ENCODE results near the gene TK1.
"Not testable (repeated sequence)": the region's sequence is repeated elsewhere in the genome, so short reads cannot be mapped to it uniquely, and the experiment has no call there.

Gene TK1

GRCh38 chr17:78176548-78177025 lies 10.3 kb downstream of the TK1 start:
- peak; percentile 52 to 62 for DNase-seq (ENCODE audit: low read depth in 2 of 2)

- DNase-seq (ENCODE audit: low read depth in 2 of 2) = no peak
These were observed 11.2 kb downstream of the TK1 start for GRCh38 chr17:78175643-78175981.

GRCh38 chr17:78174870-78175642 lies 11.8 kb downstream of the TK1 start:
- no peak for DNase-seq (ENCODE audit: low read depth in 2 of 2)

DNA sequence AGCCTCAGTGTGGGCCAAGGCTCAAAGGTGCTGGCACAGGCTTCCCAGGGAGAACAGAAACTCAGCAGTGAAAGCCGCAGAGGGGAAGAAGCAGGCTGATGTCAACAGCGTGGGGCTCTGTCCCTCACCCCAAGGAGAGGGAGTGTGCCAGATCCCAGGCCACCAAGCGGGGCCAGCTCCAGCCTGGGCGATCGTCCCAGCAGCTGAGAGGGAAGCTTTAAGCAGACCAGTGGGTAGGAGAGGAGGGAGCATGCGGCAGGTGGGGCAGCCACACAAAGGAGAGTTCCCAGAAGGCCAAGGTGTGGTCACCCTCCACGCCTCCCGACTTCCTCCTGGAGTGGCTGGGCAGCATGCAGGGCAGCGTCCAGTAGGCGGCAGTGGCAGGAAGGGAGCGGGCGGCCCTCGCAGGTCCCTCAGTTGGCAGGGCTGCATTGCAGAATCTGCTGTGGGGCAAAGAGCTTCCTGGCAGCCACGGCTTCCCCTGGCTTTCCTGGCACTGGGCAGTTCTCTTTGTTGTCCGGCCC lies 12.4 kb downstream of the TK1 start:
- no peak for DNase-seq (ENCODE audit: low read depth in 2 of 2)

DNA sequence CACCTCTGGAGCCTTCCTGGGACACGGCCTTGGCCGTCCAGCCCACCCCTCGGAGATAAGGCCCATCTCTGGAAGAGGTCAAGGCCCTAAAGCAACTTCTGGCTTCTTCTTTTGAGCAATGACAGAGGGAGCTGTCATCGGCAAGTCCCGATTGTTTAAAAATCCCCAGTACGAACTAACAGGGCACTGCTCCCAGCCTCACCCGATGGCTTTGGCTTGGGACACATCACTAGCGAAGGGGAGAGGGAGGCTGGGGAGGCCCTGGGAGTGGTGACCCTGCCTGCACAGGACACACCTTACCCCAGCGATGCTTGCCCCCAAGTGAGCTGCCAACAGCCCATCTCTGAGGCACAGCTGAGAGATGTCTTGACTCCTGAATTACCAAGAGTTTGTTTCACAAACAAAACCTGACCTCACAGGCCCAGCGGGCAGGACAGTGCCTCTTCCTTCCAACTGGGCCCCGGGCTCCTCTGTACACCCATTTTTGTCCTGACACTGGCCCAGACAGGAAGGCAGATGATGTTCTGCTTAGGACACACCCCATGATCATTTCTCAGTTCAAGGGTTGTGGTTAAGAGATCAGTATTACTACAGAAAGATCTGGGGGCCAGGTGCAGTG lies 13.6 kb downstream of the TK1 start:
- no peak for DNase-seq (ENCODE audit: low read depth in 2 of 2)

DNA sequence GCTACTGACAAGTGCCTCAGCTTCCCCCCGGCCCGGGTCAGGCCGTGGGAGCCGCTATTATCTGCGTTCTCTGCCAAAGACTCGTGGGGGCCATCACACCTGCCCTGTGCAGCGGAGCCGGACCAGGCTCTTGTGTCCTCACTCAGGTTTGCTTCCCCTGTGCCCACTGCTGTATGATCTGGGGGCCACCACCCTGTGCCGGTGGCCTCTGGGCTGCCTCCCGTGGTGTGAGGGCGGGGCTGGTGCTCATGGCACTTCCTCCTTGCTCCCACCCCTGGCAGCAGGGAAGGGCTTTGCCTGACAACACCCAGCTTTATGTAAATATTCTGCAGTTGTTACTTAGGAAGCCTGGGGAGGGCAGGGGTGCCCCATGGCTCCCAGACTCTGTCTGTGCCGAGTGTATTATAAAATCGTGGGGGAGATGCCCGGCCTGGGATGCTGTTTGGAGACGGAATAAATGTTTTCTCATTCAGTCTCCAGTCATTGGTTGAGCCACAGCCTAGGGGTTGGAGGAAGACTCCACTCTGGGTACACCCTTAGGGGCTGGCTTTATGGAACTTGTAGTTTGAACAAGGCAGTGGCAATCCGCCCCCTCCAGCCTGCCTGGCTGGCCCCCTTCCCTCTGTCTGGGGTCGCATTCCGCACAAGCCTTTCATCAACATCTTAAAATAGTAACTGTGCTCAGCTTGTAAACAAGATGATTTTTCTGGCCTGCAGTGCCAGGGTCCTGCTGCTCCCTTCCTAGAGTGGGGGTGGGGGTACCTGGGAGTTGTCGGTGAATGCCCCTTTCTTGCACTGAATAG lies 14.4 kb downstream of the TK1 start:
- DNase-seq (ENCODE audit: low read depth in 2 of 2) = no peak

DNA sequence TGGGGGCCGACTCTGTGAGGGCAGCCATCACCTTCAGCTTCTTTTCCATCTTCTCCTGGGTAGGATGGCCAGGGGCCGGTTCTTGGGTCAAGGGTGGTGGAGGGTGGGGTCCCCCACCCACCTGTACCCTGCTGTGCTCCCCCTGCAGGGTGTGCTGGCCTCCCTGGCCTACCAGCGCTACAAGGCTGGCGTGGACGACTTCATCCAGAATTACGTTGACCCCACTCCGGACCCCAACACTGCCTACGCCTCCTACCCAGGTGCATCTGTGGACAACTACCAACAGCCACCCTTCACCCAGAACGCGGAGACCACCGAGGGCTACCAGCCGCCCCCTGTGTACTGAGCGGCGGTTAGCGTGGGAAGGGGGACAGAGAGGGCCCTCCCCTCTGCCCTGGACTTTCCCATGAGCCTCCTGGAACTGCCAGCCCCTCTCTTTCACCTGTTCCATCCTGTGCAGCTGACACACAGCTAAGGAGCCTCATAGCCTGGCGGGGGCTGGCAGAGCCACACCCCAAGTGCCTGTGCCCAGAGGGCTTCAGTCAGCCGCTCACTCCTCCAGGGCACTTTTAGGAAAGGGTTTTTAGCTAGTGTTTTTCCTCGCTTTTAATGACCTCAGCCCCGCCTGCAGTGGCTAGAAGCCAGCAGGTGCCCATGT lies 15.1 kb downstream of the TK1 start:
- DNase-seq (ENCODE audit: low read depth in 2 of 2) = not testable (repeated sequence)

DNA sequence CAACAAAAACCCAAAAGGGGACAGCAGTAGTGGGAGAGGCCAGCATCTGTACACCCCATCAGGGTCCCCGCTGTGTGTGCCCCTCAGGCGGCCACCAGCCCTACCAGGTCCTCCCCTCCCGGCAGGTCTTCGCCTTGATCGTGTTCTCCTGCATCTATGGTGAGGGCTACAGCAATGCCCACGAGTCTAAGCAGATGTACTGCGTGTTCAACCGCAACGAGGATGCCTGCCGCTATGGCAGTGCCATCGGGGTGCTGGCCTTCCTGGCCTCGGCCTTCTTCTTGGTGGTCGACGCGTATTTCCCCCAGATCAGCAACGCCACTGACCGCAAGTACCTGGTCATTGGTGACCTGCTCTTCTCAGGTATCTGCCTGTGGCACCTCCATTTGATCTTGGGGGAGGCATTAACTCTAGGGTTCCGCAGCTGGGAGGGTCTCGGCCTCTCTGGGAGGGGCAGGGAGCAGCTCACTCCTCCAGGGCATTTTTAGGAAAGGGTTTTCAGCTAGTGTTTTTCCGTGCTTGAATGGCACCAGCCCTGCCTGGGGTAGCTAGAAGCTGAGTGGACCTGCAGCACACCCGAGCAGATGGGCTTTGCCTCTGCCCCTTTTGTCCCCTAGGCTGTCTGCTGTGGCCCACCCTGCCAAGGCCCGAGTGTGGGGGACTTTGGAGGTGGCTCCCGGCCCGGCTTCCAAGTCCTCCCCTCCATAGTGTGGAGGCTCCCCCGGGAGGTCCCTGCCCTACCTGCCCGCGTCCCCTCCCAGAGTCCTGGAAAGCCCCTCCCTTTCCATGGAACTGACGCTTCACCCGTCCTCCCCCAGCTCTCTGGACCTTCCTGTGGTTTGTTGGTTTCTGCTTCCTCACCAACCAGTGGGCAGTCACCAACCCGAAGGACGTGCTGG lies 15.9 kb downstream of the TK1 start:
- no peak for DNase-seq (ENCODE audit: low read depth in 2 of 2)

DNA sequence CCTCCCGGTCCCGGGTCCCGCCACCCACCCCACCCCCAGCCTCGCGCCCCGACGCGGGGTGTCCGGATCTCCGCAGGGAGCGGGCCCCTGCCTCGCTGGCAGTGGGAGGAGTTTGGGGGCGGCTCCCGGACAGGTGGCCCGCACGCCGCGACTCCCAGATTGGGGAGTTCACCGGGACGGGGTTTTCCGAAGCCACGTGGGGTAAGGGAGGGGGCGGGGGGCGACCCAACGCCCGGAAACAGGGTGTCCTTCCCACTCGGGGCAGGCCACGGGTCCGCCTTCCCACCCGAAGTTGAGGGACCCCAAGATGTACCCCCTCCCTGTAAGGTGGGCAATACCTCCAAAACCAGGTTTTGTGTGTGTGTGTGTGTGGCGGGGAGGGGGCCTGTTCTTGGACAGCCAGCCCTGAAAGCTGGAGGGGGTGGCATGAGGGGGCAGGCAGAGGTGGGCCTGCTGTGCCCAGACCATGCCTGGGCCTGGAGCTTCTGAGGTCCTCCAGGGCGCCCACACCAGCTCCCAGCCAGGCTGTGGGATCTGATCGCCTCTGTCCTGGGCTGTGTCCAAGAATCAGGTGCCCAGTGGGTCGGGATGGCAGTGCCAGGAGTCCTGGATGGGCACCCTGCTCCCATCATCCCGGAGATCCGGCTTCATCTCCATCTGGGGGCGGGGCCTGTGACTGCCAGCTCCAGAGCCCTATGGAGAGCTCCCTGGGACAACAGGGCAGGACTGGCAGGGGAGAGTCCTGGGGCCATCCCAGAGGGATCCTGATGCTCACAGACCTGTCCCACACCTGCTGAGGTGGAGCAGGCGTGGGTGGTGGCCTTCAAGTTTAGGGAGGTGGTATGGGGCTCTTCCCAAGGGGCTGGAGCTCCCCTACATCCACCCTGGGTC lies 17.7 kb downstream of the TK1 start:
- DNase-seq (ENCODE audit: low read depth in 2 of 2) = no peak

DNA sequence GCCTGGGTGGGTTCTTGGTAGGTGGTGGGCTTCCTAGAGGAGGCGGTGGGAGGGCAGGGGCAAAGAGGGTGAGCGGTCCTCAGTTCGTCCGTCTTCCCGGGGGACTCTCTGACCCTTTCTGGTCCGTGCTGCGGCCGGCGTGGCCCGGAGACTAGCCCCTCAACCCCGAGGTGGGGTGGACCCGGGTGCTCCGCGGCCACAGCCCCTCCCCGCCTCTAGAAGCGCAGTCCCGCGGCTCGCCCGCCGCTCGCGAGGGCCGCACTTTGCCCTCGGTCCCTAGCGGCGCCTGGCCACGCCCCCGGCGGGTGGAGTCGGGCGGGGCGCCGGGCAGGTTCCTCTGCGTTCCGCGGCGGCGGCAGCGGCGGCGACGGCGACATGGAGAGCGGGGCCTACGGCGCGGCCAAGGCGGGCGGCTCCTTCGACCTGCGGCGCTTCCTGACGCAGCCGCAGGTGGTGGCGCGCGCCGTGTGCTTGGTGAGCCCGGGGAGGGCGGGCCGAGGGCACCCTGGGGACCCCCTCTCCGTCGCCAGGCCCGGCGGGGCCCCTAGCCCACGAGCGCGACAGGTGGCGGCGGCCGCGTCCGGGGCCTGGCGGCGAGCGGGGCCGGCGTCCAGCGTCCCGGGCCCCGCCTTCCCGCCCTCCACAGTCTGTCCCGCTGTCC lies 18.5 kb downstream of the TK1 start, which contains the start of gene SYNGR2:
Gene SYNGR2 (plus strand): TSS at position 340 of the 661 bp plus-strand sequence. CDS start 36 bp downstream, at position 376.
- DNase-seq (ENCODE audit: low read depth in 2 of 2) = peak; percentile 67 to 68

DNA sequence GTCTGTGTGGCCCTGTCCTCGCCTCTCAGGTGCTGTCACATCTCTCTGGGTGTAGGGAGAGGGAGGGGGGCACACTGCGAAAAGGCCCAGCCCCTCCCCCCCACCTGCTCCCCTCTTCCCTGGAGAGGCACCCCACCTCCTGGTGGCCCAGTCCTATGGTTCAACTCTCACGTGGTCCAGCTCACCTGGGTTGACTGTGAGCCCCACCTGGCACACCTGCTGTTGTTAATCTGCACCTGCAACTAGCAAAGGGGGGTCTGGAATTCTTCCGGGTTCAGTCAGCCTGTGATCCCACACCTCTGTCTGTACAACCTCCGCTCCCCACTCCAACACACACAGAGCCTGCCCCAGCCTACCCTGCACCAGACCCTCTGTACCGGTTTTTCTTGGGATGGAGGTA lies 20.4 kb downstream of the TK1 start:
- DNase-seq (ENCODE audit: low read depth in 2 of 2) = no peak

GRCh38 chr17:78164748-78165607 lies 21.9 kb downstream of the TK1 start:
- no peak for DNase-seq (ENCODE audit: low read depth in 2 of 2)

- DNase-seq (ENCODE audit: low read depth in 2 of 2) = no peak
These were observed 22.7 kb downstream of the TK1 start for GRCh38 chr17:78163881-78164747.

DNA sequence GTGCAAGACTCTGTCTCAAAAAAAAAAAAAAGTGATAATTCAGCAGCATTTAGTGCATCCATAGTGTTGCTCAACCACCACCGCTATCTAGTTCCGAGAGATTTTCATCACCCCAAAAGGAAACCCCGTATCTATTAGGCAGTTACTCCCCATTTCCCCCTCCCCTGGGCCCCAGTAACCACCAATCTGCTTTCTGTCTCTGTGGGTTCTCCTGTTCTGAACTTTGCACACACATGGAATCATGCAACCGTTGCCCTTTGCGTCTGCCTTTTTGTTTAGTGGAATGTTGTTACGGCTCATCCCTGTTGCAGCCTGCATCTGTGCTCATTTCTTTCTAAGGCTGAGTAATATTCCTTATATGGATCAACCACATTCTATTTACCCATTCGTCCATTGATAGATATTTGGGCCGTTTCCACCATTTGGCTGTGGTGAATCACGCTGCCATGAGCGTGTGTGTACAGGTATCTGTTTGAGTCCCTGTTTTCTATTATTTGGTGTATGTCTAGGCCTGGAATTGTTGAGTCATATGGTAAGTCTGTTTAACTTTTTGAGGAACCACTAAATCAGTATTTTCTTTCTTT lies 27.2 kb downstream of the TK1 start:
- no peak for DNase-seq (ENCODE audit: low read depth in 2 of 2)

DNA sequence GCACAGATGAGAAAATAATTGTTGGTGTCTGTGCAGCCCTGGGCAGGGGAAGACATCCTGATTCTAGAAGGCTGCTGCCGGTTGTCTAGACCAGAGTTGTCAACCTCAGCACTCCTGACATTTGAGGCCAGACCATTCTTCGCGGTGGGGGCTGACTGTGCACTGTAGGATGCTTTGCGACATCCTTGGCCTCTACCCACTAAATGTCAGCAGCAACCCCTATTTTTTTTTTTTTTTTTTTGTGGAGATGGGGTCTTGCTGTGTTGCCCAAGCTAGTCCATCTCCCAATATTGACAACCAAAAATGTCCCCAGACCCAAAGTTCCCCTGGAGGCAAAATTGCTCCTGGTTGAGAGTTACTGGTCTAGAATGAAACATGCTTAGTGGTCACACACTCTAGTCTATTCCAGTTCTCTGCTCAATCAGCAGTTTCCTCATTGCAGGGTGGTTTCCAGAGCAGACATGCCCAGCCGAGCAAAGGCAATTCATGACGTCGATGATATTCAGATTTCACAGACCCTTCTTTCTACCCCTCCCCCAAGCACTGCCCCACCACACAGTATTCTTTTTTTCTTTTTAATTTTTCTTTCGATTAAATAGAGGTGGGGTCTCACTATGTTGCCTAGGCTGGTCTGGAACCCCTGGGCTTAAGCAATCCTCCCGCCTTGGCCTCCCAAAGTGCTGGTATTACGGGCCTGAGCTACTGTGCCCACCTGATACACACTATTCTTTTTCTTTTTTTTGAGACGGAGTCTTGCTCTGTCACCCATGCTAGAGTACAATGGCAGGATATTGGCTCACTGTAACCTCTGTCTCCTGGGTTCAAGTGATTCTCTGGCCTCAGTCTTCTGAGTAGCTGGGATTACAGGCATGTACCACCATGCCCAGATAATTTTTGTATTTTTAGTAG lies 31.7 kb downstream of the TK1 start:
- DNase-seq (ENCODE audit: low read depth in 2 of 2) = no peak

- DNase-seq (ENCODE audit: low read depth in 2 of 2) = no peak
These were observed 35.3 kb downstream of the TK1 start for GRCh38 chr17:78151514-78152008.
